ENCODE measurements around the gene RPS2. TPM values are rescaled to one million over a fixed set of nuclear protein-coding genes. Genes with fewer than 3 reads are reported as not detected.

The RPS2 gene
- total and polyA plus RNA-seq, 2 donors: 2,266 to 2,485 TPM

GRCh38 chr16:2001456-2002355, 37.1 kb upstream of the RPS2 start:
- H3K4me3 ChIP-seq (ENCODE audit: low read length in 2 of 2): no peak overlapping the region
- H3K4me1 ChIP-seq (ENCODE audit: control insufficient read depth in 2 of 2, insufficient read depth in 2 of 2, low read length in 2 of 2): peaks cover under 1 to 12% of the 10 kb centered on the region in 2 donors
- H3K9me3 ChIP-seq (ENCODE audit: control insufficient read depth in 2 of 2, insufficient read depth in 1 of 2, low read length in 1 of 2): peaks cover 0 to 10% of the 10 kb centered on the region in 2 donors
- H3K27ac ChIP-seq (ENCODE audit: low read depth in 1 of 2, low read length in 1 of 2): no peak overlapping the region
- H3K27me3 ChIP-seq (ENCODE audit: control insufficient read depth in 2 of 2, insufficient read depth in 1 of 2, low read length in 1 of 2): no peaks in the 10 kb centered on the region
- H3K36me3 ChIP-seq (ENCODE audit: control insufficient read depth in 2 of 2, insufficient read depth in 2 of 2, low read length in 1 of 2): peaks cover 67 to 68% of the 10 kb centered on the region in 2 donors
- no peak for DNase-seq (ENCODE audit: low read depth in 6 of 9, low spot score in 9 of 9)
- 98% methylated on average over 53 of the region's 53 CpGs for WGBS

DNA sequence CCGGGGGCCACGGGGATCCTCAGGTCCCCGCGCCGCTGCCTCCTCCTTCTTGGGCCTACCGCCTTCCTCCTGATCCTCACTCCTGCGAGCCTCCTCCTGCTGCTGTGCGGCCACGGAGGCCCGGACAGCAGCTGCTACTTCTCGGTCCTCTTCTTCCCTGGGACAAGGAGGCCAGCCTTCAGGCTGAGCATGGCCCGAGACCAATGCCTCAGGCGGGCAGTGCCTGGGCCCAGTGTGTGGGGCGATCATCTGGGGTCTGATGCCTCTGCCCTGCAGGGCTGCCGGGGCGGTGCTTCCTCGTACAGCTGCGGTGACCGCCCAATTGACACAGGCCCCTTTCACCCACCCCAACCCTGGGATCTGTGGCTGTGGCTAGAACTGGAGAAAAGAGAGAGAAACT, 36.4 kb upstream of the RPS2 start:
- Histone ChIP-seq H3K4me3 (ENCODE audit: low read length in 2 of 2) (no peak overlapping the region), H3K27me3 (ENCODE audit: control insufficient read depth in 2 of 2, insufficient read depth in 1 of 2, low read length in 1 of 2) (no peaks in the 10 kb centered on the region), H3K9me3 (ENCODE audit: control insufficient read depth in 2 of 2, insufficient read depth in 1 of 2, low read length in 1 of 2) (peaks cover 0 to 10% of the 10 kb centered on the region in 2 donors), H3K27ac (ENCODE audit: low read depth in 1 of 2, low read length in 1 of 2) (no peak overlapping the region), H3K36me3 (ENCODE audit: control insufficient read depth in 2 of 2, insufficient read depth in 2 of 2, low read length in 1 of 2) (peaks cover 68 to 69% of the 10 kb centered on the region in 2 donors), H3K4me1 (ENCODE audit: control insufficient read depth in 2 of 2, insufficient read depth in 2 of 2, low read length in 2 of 2) (peaks cover 0 to 12% of the 10 kb centered on the region in 2 donors)
- no peak for DNase-seq (ENCODE audit: low read depth in 6 of 9, low spot score in 9 of 9)
- 98% methylated on average over 19 of the region's 19 CpGs for WGBS

DNA sequence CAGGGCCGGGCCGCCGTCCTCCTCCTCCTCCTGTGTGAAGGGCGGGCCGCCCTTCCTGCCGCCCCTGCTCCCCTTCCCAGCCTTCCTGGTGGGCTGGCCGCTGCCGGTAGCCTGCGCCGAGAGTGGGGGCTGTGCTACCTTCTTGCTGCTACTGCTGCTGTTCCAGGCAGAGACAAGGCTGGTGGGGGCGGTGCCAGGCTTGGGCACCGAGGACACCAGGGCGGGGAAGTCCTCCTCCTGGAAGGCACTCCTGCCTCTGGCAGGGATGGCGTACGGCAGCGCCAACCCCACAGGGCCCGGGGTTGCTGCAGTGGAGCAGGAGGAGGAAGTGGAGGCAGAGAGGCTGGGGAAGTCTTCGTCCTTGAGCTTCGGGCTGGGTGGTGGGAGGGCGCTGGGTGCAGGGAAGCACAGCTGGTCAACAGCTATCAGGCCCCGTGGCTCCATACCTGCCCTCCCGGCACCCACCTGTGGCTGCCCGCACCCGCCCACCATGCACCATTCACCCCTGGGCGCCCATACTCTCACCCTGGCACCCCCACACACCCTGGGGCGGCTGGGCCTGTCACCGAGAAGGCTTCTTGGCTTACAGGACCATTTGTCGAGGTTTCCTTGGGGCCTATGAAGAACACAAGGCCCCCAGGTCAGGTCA, 35.4 kb upstream of the RPS2 start:
- H3K9me3 ChIP-seq (ENCODE audit: control insufficient read depth in 2 of 2, insufficient read depth in 1 of 2, low read length in 1 of 2): peaks cover 0 to 10% of the 10 kb centered on the region in 2 donors
- peaks cover 68 to 69% of the 10 kb centered on the region in 2 donors for H3K36me3 ChIP-seq (ENCODE audit: control insufficient read depth in 2 of 2, insufficient read depth in 2 of 2, low read length in 1 of 2)
- peaks cover 0 to 12% of the 10 kb centered on the region in 2 donors for H3K4me1 ChIP-seq (ENCODE audit: control insufficient read depth in 2 of 2, insufficient read depth in 2 of 2, low read length in 2 of 2)
- no peak overlapping the region for H3K4me3 ChIP-seq (ENCODE audit: low read length in 2 of 2)
- H3K27me3 ChIP-seq (ENCODE audit: control insufficient read depth in 2 of 2, insufficient read depth in 1 of 2, low read length in 1 of 2): no peaks in the 10 kb centered on the region
- WGBS: 98% methylated on average over 28 of the region's 28 CpGs
- no peak for DNase-seq (ENCODE audit: low read depth in 6 of 9, low spot score in 9 of 9)
- H3K27ac ChIP-seq (ENCODE audit: low read depth in 1 of 2, low read length in 1 of 2): no peak overlapping the region

DNA sequence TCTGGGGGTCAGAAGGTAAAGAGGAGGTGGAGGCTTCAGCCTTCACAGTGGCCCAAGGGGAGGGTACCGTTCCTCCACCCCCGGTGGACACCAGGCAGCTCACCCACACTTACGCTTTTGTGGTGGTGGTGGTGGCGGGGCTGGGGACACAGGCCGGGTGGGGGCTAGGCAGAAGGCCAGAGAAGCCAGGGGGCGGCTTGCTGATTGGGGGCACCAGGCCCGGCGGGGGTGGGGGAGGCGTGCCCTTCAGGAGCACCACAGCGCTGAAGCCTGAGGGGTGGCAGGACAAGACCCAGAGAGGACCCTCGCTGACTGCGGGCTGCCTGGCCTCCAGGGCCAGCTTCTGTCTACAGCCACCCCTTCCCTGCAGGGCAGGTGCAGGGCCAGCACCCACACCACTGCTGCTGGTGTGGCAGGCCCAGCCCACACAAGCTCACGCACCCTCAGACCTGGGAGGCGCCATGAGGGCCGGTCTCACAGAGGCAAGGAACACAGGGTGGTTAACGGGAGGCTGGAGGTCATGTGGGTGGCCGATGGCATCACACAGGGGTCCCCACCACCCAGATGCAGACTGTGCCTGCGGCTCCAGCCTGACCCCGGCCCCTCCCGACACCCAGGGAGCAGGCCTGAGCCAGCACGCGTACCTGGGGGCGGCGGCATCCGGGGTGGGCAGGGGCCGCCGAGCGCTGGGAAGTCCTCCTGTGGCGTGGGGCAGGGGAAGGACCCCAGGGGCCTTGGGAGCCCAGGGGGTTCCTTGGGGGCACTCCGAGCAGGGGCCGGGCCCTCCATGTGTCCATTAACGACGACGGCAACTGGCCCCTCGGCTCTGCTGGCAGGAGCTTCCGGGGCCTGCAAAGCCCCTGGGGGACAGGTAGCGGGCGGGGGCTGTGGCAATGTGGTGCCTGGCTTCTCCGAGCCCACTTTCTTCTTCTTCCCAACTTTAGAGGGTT, 34.5 kb upstream of the RPS2 start:
- H3K9me3 ChIP-seq (ENCODE audit: control insufficient read depth in 2 of 2, insufficient read depth in 1 of 2, low read length in 1 of 2): peaks cover 0 to 5% of the 10 kb centered on the region in 2 donors
- H3K27ac ChIP-seq (ENCODE audit: low read depth in 1 of 2, low read length in 1 of 2): no peak overlapping the region
- no peak overlapping the region for H3K4me3 ChIP-seq (ENCODE audit: low read length in 2 of 2)
- H3K36me3 ChIP-seq (ENCODE audit: control insufficient read depth in 2 of 2, insufficient read depth in 2 of 2, low read length in 1 of 2): peaks cover 64 to 69% of the 10 kb centered on the region in 2 donors
- H3K4me1 ChIP-seq (ENCODE audit: control insufficient read depth in 2 of 2, insufficient read depth in 2 of 2, low read length in 2 of 2): peaks cover 0 to 7% of the 10 kb centered on the region in 2 donors
- H3K27me3 ChIP-seq (ENCODE audit: control insufficient read depth in 2 of 2, insufficient read depth in 1 of 2, low read length in 1 of 2): no peaks in the 10 kb centered on the region
- no peak for DNase-seq (ENCODE audit: low read depth in 6 of 9, low spot score in 9 of 9)
- 98% methylated on average over 39 of the region's 39 CpGs for whole genome bisulfite sequencing

DNA sequence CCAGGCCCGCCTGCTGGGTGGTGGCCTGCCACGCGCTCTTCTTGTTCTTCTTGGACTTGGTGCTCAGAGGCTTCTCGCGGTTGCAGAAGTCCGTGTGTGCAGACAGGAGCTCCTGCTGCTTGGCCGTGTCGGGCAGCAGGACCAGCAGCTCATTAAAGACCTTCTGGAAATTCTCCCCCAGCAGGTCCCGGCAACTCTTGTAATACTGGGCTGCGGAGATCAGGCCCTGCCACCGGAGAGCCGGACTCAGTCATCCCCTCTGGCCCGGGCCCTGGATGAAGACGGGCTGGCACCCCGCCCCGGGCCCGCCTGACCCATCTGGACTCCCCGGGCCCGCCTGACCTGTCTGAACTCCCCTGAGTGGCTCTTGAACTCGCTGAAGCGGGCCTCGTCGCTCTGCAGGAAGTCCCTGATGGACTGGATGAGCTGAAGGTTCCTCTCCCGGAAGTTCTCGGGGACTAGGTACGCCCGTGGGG, 33.8 kb upstream of the RPS2 start:
- peaks cover 0 to under 1% of the 10 kb centered on the region in 2 donors for H3K4me1 ChIP-seq (ENCODE audit: control insufficient read depth in 2 of 2, insufficient read depth in 2 of 2, low read length in 2 of 2)
- H3K27me3 ChIP-seq (ENCODE audit: control insufficient read depth in 2 of 2, insufficient read depth in 1 of 2, low read length in 1 of 2): peaks cover 0 to 4% of the 10 kb centered on the region in 2 donors
- H3K4me3 ChIP-seq (ENCODE audit: low read length in 2 of 2): no peak overlapping the region
- H3K9me3 ChIP-seq (ENCODE audit: control insufficient read depth in 2 of 2, insufficient read depth in 1 of 2, low read length in 1 of 2): no peaks in the 10 kb centered on the region
- 98% methylated on average over 27 of the region's 27 CpGs for WGBS
- DNase-seq (ENCODE audit: low read depth in 6 of 9, low spot score in 9 of 9): no peak
- peaks cover 60 to 69% of the 10 kb centered on the region in 2 donors for H3K36me3 ChIP-seq (ENCODE audit: control insufficient read depth in 2 of 2, insufficient read depth in 2 of 2, low read length in 1 of 2)
- no peak overlapping the region for H3K27ac ChIP-seq (ENCODE audit: low read depth in 1 of 2, low read length in 1 of 2)

DNA sequence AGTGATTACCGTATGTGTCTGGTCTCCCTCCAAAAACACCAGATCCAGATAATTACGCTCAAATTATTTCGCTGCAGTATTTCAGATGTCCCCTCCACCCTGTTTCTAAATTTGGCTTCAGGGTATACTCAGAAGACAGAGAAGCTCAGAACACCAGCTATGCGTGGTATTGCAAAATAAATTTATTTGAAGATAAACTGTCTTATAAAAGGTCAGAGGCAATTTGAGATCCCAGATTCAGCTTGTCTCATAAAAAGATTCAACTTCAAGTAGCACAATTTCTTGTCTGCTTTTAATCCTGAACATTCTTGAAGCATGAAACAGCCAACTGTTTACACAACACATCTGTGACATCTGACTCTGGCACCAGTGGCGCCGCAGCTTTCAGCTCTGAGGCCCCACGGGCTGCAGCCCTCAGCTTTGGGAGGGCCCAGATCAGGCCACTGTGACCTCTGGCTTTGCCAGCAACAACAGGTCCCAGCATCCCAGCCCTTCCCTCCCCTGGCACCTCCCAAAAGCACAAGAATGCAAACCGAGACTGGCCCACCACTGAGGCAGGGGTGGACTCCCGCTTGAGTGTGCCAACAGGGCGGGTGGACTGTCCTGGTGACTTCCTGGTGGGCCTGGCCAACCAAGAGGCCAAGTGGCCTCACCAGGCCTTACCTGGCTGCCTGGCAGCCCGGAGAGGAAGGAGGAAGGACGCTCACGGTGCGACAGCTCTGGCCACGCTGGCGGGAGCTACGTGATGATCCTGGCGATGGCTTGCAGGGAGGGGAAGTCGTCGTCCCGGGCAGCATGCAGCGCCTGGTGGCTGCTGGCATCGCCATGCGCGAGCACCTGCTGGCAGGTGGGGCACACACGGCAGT, 33.1 kb upstream of the RPS2 start:
- Histone ChIP-seq H3K4me3 (ENCODE audit: low read length in 2 of 2) (no peak overlapping the region), H3K4me1 (ENCODE audit: control insufficient read depth in 2 of 2, insufficient read depth in 2 of 2, low read length in 2 of 2) (no peaks in the 10 kb centered on the region), H3K9me3 (ENCODE audit: control insufficient read depth in 2 of 2, insufficient read depth in 1 of 2, low read length in 1 of 2) (peaks cover 0 to 3% of the 10 kb centered on the region in 2 donors), H3K27me3 (ENCODE audit: control insufficient read depth in 2 of 2, insufficient read depth in 1 of 2, low read length in 1 of 2) (peaks cover 0 to 11% of the 10 kb centered on the region in 2 donors), H3K27ac (ENCODE audit: low read depth in 1 of 2, low read length in 1 of 2) (no peak overlapping the region), H3K36me3 (ENCODE audit: control insufficient read depth in 2 of 2, insufficient read depth in 2 of 2, low read length in 1 of 2) (peaks cover 53 to 62% of the 10 kb centered on the region in 2 donors)
- no peak for DNase-seq (ENCODE audit: low read depth in 6 of 9, low spot score in 9 of 9)
- 96% methylated on average over 26 of the region's 26 CpGs for WGBS

DNA sequence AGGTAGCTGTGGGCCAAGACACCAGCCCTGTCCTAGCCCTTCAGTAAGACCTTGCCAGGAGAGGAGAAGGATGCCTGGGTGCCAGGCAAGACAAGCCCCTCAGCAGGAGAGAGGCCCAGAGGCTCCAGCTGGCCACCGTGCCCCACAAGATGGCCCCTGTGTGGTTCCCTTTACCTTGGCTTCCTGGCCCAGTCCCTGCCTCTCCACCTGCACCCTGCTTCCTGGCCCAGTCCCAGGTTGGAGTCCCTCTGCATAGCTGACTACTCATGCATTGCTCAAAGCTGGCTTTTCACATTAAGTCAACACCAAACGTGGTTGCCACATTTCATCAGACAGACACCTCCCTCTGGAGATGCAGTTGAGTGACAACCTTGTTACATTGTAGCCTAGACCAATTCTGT, 29.1 kb upstream of the RPS2 start:
- DNase-seq (ENCODE audit: low read depth in 6 of 9, low spot score in 9 of 9): no peak

More for the DNA sequence above, 29.1 kb upstream of the RPS2 start:
- Histone ChIP-seq H3K36me3 (ENCODE audit: control insufficient read depth in 2 of 2, insufficient read depth in 2 of 2, low read length in 1 of 2) (peaks cover 16 to 22% of the 10 kb centered on the region in 2 donors), H3K9me3 (ENCODE audit: control insufficient read depth in 2 of 2, insufficient read depth in 1 of 2, low read length in 1 of 2) (peaks cover 1 to 12% of the 10 kb centered on the region in 2 donors), H3K4me1 (ENCODE audit: control insufficient read depth in 2 of 2, insufficient read depth in 2 of 2, low read length in 2 of 2) (peaks cover 13 to 19% of the 10 kb centered on the region in 2 donors), H3K27me3 (ENCODE audit: control insufficient read depth in 2 of 2, insufficient read depth in 1 of 2, low read length in 1 of 2) (peaks cover 31 to 45% of the 10 kb centered on the region in 2 donors), H3K27ac (ENCODE audit: low read depth in 1 of 2, low read length in 1 of 2) (no peak overlapping the region), H3K4me3 (ENCODE audit: low read length in 2 of 2) (no peak overlapping the region)
- 84% methylated on average over 2 of the region's 2 CpGs for WGBS
